GM12872 (cell line): ENCODE data around the gene LTBP3.

Source experiments
- TF ChIP-seq, protein P1 (sequence below): IDR thresholded peaks from 3 replicates; pipeline ENCODE4 v1.5.1; 2011; ENCODE audit warnings: low read depth, mild to moderate bottlenecking, low read length, moderate library complexity; ENCODE audit not compliant: insufficient read depth

LTBP3 gene

DNA sequence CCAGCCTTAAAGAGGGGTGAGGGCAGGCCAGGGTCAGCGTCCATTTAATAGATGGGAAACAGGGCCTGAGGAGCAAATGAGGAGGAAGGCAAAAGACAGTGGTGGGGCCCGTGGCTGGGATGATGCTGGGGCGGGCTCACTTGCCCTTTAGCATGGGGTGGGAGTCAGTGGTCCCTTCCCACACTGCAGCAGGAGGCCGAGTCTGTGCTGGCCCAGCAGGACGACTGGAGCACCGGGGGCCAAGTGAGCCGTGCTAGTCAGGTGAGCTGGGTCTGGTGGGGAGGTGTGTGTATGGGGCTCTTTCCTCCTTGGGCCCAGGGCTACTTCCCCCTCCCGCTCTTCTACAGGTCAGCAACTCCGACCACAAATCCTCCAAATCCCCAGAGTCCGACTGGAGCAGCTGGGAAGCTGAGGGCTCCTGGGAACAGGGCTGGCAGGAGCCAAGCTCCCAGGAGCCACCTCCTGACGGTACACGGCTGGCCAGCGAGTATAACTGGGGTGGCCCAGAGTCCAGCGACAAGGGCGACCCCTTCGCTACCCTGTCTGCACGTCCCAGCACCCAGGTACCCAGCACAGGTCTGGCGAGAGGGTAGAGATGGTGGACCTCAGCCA, 20.4 kb downstream of the LTBP3 start:
- TF ChIP-seq, protein P1, sequence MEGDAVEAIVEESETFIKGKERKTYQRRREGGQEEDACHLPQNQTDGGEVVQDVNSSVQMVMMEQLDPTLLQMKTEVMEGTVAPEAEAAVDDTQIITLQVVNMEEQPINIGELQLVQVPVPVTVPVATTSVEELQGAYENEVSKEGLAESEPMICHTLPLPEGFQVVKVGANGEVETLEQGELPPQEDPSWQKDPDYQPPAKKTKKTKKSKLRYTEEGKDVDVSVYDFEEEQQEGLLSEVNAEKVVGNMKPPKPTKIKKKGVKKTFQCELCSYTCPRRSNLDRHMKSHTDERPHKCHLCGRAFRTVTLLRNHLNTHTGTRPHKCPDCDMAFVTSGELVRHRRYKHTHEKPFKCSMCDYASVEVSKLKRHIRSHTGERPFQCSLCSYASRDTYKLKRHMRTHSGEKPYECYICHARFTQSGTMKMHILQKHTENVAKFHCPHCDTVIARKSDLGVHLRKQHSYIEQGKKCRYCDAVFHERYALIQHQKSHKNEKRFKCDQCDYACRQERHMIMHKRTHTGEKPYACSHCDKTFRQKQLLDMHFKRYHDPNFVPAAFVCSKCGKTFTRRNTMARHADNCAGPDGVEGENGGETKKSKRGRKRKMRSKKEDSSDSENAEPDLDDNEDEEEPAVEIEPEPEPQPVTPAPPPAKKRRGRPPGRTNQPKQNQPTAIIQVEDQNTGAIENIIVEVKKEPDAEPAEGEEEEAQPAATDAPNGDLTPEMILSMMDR, result no peak

DNA sequence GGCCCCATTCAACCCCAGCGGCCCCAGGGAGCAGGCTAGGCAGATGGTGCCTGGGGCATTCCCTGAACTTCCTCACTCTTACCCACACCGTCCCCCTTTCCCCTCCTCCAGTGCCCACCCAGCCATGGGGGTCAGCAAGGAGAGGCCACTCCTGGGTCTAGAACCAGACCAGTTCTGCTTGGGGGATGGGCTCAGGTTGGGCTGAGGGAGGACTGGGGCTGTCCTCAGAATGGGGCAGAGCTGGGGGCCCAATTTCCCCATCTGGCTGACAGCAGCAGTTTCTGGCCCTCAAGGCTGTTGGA, 20.9 kb downstream of the LTBP3 start:
- TF ChIP-seq, protein P1, result no peak

DNA sequence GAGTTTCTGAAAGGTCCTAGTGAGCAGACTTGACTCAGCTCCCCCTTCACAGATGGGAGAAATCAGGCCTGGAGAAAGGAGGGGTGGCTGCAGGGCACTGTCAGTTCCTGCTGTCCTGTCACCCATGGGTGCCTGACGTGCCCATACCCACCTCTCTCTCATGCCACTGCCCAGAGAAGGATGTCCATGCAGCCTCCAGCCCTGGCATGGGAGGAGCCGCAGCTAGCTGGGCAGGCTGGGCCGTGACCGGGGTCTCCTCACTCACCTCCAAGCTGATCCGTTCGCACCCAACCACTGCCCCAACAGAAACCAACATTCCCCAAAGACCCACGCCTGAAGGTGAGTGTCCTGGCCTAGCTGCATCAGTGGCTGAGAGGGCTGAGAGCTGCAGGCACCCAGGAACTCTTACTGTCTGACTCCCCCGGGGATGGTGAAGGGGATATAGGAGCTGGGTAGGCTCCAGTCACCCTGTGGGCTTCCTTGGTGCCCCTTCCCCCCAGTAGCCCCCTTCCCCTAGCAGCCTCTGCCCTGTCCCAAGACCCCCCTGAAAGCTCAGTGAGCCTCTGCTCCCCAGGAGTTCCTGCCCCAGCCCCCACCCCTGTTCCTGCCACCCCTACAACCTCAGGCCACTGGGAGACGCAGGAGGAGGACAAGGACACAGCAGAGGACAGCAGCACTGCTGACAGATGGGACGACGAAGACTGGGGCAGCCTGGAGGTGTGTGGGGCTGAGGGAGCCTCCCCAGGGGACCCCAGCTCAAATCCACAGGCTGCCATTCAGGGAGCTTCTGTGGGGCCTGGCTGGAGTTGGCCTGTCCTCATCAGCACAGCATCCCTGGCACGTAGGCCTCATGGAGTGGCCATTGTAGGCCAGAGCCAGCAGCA, 21.5 kb downstream of the LTBP3 start:
- TF ChIP-seq, protein P1, result no peak

DNA sequence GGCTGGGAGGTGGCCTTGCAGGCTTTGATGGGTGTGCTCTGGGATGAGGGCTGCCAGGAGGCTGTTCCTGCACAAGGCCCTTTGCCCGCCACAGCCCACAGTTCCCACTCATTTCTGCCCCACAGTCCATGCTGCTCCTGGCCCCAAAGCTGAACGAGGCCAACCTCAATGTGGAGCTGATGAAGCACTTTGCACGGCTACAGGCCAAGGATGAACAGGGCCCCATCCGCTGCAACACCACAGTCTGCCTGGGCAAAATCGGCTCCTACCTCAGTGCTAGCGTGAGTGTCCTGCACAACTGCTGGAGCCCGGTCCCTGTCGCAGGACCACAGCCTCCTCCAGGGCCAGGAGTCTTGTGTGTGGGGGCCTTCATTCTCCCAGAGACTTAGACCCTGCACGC, 23.1 kb downstream of the LTBP3 start:
- TF ChIP-seq, protein P1, result no peak

DNA sequence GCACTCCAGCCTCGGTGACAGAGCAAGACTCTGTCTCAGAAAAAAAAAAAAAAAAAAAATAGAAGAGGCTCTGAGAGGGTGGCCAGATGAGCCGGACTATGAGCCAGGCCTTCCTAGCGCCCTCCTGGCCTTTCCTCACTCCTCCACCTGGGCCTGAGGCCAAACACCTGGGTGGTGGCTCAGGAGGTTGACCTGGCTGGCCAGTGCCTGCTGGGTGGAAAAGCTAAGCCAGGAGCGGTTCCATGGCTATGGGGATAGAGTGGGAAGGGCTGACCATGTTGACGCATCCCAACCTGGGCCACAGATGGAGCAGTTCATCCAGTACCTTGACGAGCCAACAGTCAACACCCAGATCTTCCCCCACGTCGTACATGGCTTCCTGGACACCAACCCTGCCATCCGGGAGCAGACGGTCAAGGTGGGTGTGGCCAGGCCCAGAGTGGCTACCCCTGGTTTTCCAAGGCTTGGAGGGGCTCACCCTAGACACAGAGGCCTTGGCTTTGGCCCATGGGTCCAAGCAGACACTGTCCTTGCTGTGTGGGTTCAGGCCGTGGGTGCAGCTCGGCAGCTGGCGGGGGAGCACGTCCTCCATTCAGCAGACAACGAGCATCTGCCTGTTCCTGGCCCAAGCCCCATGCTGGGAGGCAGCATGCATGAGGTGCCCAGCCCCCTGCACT, 25.6 kb downstream of the LTBP3 start:
- TF ChIP-seq, protein P1, result no peak

DNA sequence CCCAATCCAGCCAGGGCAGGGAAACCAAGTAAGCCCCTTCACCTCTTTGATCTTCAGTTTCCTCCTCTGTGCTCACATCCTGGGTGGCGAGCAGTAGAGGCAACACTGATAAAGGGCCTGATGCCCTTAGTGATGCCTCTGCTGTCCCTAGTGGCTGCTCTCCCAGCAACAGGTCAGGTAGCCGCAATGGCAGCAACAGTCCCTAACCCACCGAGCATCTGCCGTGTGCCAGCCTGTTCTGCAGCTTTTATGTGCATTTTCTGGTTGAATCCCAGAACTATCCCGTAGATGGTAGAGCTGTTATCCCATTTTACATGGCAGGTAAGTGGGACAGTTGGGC, 28.0 kb downstream of the LTBP3 start:
- TF ChIP-seq, protein P1, result peak; percentile 54

DNA sequence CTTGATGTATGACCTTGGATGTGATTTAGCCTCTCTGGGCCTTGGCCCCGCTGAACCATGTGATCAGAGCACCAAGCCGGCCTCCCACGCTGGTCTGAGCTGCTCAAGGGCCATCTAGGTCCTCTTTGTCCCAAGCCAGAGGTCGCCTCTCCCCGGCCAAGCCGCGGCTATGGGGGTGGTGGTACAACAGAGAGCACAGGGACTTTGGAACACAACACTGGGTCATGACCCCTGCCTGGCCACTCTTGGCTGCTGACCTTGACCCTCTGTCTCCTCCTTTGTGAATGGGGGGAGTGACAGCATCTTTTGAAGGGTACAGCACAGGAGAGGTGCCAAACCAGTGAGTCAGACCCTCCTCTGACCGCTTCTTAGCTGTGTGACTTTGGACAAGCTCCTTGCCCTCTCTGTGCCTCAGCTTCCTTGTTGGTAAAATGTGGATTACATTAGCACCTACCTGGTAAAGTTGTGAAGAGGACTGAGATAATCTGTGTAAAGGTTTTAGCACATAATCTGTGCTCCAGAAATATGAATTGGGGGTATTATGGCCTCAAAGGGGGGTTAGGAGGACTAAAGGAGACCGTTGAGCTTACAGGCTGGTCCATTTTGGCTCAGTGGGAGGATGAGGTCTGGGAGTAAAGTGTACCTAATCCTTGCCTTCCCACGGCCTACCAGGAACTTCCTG, 28.5 kb downstream of the LTBP3 start:
- TF ChIP-seq, protein P1, result no peak
